ENCODE measurements around the gene NKX3-2. TPM values are rescaled to one million over a fixed set of nuclear protein-coding genes. Genes with fewer than 3 reads are reported as not detected.
A peak's percentile ranks its signal among the peaks of the same experiment; 100 is the strongest.

NKX3-2 gene
- total RNA-seq, 1 experiment from 2014 or later: 0.07 TPM

DNA sequence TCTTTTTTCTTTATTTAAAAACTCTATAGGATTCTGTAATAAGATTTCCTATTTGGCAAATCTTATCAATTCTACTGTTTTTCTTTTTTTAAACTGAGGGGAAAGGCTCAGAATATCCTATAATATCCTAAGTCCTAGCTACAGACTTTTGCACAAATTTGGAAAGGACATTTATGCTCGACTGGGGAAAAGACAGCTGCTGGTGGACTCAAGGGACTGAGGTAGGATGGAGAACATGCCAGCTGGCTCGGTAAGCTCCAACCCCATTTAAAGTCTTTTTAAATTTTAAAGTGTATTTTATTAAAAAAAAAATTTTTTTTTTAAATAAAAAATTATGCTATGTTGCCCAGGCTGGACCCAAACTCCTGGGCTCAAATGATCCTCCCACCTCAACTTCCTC is 46.5 kb upstream of the NKX3-2 start:
- Histone ChIP-seq H3K4me3 (ENCODE audit: low read length) (no peak overlapping the region), H4K20me1 (ENCODE audit: low read length) (no peaks in the 10 kb centered on the region), H3K4me1 (ENCODE audit: insufficient read depth, low read length) (no peaks in the 10 kb centered on the region), H2AFZ (ENCODE audit: low read length) (no peak overlapping the region), H3K9me3 (ENCODE audit: low read length) (no peaks in the 10 kb centered on the region), H3K9ac (ENCODE audit: low read length) (no peak overlapping the region), H3F3A (ENCODE audit: low read length, unreplicated experiment) (no peaks in the 10 kb centered on the region), H3K27me3 (ENCODE audit: low read length) (no peaks in the 10 kb centered on the region), H3K27ac (ENCODE audit: low read length) (no peak overlapping the region), H3K36me3 (ENCODE audit: low read depth, low read length) (peaks cover 12% of the 10 kb centered on the region), H3K9me2 (replicated peaks; ENCODE audit: low read length) (no peaks in the 10 kb centered on the region), H3K79me2 (ENCODE audit: low read length) (no peaks in the 10 kb centered on the region), H3K4me2 (ENCODE audit: low read length) (no peak overlapping the region)
- ChIA-PET CTCF (interaction anchor here (0.7 kb wide), 1 partner anchor 269 kb away, joined by 3 read pairs; no protein-coding TSS in a partner anchor), POLR2A (ENCODE audit: unreplicated experiment) (no interaction called here)
- BruUV-seq (replicated peaks): no TSS peak
- intact Hi-C loops (cut with micrococcal nuclease): no loop called here
- DNase-seq (no peak), ATAC-seq (no peak)
- TF ChIP-seq EZH2 (IDR thresholded peaks at IDR 0.05; ENCODE audit: low read length, unreplicated experiment): no peak

DNA sequence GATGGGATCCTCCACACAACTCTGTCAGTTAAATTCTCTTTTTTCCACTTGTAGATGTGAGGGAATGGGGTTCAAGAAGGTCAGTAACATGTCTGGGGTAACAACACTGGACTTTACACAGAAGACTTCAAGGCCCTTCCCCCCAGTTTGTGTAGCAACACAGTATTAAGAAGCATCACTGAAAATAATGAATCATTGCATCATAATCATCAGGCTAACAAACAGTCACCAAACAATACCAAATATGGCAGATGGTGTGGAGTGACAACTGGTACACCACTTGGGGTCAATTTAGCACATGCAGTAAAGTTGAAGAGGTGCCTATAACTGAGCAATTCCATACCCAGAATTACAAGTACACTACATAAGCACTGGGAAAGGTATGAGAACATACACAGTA is 44.6 kb upstream of the NKX3-2 start:
- H3K4me1 ChIP-seq (ENCODE audit: insufficient read depth, low read length): no peaks in the 10 kb centered on the region
- no peaks in the 10 kb centered on the region for H3K27me3 ChIP-seq (ENCODE audit: low read length)
- POLR2A ChIA-PET (ENCODE audit: unreplicated experiment): no interaction called here
- H3K4me2 ChIP-seq (ENCODE audit: low read length): no peak overlapping the region
- intact Hi-C loops (cut with micrococcal nuclease): no loop called here
- H3K27ac ChIP-seq (ENCODE audit: low read length): no peak overlapping the region
- no peaks in the 10 kb centered on the region for H3F3A ChIP-seq (ENCODE audit: low read length, unreplicated experiment)
- H2AFZ ChIP-seq (ENCODE audit: low read length): no peak overlapping the region
- ATAC-seq: no peak
- BruUV-seq (replicated peaks): no TSS peak
- no peak overlapping the region for H3K4me3 ChIP-seq (ENCODE audit: low read length)
- H3K9me2 ChIP-seq (replicated peaks; ENCODE audit: low read length): no peaks in the 10 kb centered on the region
- TF ChIP-seq, protein P1, sequence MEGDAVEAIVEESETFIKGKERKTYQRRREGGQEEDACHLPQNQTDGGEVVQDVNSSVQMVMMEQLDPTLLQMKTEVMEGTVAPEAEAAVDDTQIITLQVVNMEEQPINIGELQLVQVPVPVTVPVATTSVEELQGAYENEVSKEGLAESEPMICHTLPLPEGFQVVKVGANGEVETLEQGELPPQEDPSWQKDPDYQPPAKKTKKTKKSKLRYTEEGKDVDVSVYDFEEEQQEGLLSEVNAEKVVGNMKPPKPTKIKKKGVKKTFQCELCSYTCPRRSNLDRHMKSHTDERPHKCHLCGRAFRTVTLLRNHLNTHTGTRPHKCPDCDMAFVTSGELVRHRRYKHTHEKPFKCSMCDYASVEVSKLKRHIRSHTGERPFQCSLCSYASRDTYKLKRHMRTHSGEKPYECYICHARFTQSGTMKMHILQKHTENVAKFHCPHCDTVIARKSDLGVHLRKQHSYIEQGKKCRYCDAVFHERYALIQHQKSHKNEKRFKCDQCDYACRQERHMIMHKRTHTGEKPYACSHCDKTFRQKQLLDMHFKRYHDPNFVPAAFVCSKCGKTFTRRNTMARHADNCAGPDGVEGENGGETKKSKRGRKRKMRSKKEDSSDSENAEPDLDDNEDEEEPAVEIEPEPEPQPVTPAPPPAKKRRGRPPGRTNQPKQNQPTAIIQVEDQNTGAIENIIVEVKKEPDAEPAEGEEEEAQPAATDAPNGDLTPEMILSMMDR (conservative IDR thresholded peaks at IDR 0.05; ENCODE audit: low read depth, low read length): no peak
- TF ChIP-seq EZH2 (IDR thresholded peaks at IDR 0.05; ENCODE audit: low read length, unreplicated experiment) (no peak), EZH2phosphoT487 (IDR thresholded peaks at IDR 0.05; ENCODE audit: borderline replicate concordance, low read length) (no peak)
- H3K9ac ChIP-seq (ENCODE audit: low read length): no peak overlapping the region
- CTCF ChIA-PET: no interaction called here
- no peak for DNase-seq
- H4K20me1 ChIP-seq (ENCODE audit: low read length): no peaks in the 10 kb centered on the region
- no peaks in the 10 kb centered on the region for H3K9me3 ChIP-seq (ENCODE audit: low read length)
- H3K79me2 ChIP-seq (ENCODE audit: low read length): no peaks in the 10 kb centered on the region
- H3K36me3 ChIP-seq (ENCODE audit: low read depth, low read length): peaks cover 12% of the 10 kb centered on the region

DNA sequence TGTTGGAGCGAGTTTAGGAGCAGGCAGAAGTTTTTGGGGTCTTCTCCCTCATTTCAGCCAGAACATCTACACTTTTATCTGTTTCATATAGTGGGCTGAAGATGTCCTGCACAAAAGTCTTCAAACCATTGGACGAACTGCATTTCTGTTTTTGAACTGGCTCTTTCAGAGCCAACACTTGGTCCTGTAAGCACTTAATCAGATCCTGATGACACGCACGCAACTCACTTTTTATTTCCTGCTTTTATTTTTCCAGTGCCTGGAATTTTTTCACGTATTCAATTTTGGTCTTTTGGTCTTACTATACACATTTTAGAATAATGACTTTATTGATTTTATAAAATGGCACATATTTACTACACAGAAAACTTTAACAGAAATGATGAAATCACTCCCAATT is 40.2 kb upstream of the NKX3-2 start:
- Histone ChIP-seq H3K27ac (ENCODE audit: low read length) (peak overlapping the region; percentile 34; the same call in 1 of the 2 replicates), H3F3A (ENCODE audit: low read length, unreplicated experiment) (no peaks in the 10 kb centered on the region), H3K27me3 (ENCODE audit: low read length) (no peaks in the 10 kb centered on the region), H3K9me3 (ENCODE audit: low read length) (no peaks in the 10 kb centered on the region), H2AFZ (ENCODE audit: low read length) (no peak overlapping the region), H3K9ac (ENCODE audit: low read length) (0 out of 2 replicates have a peak overlapping the region, but pooled peaks have one; percentile 4), H3K4me2 (ENCODE audit: low read length) (no peak overlapping the region), H3K36me3 (ENCODE audit: low read depth, low read length) (peaks cover 34% of the 10 kb centered on the region), H3K4me1 (ENCODE audit: insufficient read depth, low read length) (no peaks in the 10 kb centered on the region), H4K20me1 (ENCODE audit: low read length) (no peaks in the 10 kb centered on the region), H3K4me3 (ENCODE audit: low read length) (no peak overlapping the region), H3K9me2 (replicated peaks; ENCODE audit: low read length) (no peaks in the 10 kb centered on the region), H3K79me2 (ENCODE audit: low read length) (no peaks in the 10 kb centered on the region)
- BruUV-seq (replicated peaks): no TSS peak
- intact Hi-C loops (cut with micrococcal nuclease): no loop called here
- DNase-seq (peak; percentile 36), ATAC-seq (peak; percentile 40; the same call in 1 of the 2 replicates)
- CTCF ChIA-PET: no interaction called here
- POLR2A ChIA-PET (ENCODE audit: unreplicated experiment): no interaction called here
- TF ChIP-seq EZH2 (IDR thresholded peaks at IDR 0.05; ENCODE audit: low read length, unreplicated experiment) (no peak), EZH2phosphoT487 (IDR thresholded peaks at IDR 0.05; ENCODE audit: borderline replicate concordance, low read length) (no peak)
- TF ChIP-seq, protein P1 (conservative IDR thresholded peaks at IDR 0.05; ENCODE audit: low read depth, low read length): no peak
